Measurements from ENCODE around the gene TLDC2.

DNA sequence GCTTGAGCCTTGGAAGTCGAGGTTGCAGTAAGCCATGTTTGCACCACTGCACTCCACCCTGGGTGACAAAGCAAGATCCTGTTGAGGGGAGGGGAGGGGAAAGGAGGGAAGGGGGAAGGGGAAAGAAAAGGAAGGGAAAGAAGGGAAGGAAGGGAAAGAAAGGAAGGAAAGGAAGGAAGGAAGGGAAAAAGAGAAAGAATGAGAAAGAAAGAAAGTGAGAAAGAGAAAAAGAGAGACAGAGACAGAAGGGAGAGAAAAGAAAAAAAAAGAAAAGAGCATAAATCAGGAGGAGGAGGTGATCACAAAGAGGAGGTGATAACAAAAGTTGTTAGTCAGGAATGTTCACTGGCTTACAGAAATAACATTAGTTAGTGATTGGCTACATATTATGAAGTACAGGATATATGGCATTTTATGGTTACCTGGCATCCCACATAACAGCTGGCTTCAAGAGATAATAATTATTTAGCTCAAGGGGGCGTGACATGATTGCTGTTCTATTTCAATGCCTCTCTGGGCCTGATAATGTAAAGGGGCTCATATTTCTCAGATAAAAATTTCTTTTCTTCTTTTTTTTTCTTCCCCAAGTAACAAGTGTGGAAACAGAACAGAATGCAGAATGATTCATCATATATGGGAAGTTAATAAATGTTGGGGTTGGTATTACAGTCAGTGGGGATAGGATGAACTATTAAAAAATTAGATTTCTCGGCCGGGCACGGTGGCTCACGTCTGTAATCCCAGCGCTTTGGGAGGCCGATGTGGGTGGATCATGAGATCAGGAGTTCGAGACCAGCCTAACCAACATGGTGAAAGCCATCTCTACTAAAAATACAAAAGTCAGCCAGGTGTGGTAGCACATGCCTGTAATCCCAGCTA lies 48.5 kb downstream of the TLDC2 start:
- TF ChIP-seq, protein P1, sequence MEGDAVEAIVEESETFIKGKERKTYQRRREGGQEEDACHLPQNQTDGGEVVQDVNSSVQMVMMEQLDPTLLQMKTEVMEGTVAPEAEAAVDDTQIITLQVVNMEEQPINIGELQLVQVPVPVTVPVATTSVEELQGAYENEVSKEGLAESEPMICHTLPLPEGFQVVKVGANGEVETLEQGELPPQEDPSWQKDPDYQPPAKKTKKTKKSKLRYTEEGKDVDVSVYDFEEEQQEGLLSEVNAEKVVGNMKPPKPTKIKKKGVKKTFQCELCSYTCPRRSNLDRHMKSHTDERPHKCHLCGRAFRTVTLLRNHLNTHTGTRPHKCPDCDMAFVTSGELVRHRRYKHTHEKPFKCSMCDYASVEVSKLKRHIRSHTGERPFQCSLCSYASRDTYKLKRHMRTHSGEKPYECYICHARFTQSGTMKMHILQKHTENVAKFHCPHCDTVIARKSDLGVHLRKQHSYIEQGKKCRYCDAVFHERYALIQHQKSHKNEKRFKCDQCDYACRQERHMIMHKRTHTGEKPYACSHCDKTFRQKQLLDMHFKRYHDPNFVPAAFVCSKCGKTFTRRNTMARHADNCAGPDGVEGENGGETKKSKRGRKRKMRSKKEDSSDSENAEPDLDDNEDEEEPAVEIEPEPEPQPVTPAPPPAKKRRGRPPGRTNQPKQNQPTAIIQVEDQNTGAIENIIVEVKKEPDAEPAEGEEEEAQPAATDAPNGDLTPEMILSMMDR (IDR thresholded peaks at IDR 0.05; ENCODE audit: insufficient read depth, low read length) = no peak
- TF ChIP-seq GABPA (IDR thresholded peaks at IDR 0.05; ENCODE audit: low read depth) = no peak
- TF ChIP-seq POLR2AphosphoS5 (IDR thresholded peaks at IDR 0.05; ENCODE audit: low read depth) = no peak
- TF ChIP-seq, protein P2, sequence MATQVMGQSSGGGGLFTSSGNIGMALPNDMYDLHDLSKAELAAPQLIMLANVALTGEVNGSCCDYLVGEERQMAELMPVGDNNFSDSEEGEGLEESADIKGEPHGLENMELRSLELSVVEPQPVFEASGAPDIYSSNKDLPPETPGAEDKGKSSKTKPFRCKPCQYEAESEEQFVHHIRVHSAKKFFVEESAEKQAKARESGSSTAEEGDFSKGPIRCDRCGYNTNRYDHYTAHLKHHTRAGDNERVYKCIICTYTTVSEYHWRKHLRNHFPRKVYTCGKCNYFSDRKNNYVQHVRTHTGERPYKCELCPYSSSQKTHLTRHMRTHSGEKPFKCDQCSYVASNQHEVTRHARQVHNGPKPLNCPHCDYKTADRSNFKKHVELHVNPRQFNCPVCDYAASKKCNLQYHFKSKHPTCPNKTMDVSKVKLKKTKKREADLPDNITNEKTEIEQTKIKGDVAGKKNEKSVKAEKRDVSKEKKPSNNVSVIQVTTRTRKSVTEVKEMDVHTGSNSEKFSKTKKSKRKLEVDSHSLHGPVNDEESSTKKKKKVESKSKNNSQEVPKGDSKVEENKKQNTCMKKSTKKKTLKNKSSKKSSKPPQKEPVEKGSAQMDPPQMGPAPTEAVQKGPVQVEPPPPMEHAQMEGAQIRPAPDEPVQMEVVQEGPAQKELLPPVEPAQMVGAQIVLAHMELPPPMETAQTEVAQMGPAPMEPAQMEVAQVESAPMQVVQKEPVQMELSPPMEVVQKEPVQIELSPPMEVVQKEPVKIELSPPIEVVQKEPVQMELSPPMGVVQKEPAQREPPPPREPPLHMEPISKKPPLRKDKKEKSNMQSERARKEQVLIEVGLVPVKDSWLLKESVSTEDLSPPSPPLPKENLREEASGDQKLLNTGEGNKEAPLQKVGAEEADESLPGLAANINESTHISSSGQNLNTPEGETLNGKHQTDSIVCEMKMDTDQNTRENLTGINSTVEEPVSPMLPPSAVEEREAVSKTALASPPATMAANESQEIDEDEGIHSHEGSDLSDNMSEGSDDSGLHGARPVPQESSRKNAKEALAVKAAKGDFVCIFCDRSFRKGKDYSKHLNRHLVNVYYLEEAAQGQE (IDR thresholded peaks at IDR 0.05; ENCODE audit: insufficient replicate concordance, low read depth) = no peak
- no peak for TF ChIP-seq SPI1 (IDR thresholded peaks at IDR 0.05; ENCODE audit: borderline replicate concordance, low read depth)
